Endometrium (tissue), 2 donors: ENCODE results near the gene IPO9.

ENCODE experiments used
- FAIRE-seq: peaks from 2 replicates; lab custom pipeline; 2012; peaks lifted over from hg19 to GRCh38; lab: Jason Lieb, UNC
- donor health status: control.
- donor health status: control.

Gene IPO9

DNA sequence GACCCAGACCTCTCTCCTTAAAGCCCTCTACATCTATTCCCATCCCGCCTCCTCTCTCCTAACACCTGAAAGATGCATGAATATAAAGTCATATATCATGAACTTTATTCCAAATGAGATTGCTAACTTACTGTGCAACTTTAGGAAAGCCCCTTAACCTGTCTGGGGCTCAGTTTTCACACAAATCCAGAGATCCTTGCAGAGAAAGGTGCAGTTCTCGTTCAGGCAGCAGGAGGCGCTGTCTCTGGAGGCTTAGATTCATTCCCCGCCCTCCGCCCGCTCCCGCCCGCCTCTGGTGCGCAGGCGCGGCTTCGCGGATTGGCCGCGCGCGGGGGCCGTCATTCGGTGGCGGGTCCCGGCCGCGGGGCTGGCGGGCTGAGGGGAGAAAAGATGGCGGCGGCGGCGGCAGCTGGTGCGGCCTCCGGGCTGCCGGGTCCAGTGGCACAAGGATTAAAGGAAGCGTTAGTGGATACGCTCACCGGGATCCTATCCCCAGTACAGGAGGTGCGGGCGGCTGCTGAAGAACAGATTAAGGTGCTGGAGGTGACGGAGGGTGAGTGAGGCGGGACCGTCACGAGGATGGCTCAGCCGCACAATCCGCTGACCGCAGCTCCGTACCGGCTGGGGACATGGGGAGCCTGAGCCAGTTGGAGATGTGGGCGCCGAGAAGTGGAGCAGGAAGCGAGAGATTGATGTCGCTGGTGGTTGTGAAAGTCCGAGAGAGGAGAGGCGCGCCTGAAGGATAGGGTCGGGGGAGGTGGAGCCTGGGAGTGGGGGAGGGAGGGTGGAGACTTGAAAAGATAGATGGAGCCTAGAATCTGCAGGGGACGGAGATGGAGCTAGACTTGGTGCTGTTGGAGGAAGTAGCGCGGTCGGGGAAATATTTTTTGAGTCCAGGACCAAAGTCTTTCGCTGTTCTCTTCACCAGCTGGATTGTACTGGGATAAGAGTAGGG, at the start of gene IPO9:
IPO9 (plus strand) TSS at position 338 of the 955 bp plus-strand sequence; CDS start at position 391, 53 bp downstream.
- FAIRE-seq: no peak

DNA sequence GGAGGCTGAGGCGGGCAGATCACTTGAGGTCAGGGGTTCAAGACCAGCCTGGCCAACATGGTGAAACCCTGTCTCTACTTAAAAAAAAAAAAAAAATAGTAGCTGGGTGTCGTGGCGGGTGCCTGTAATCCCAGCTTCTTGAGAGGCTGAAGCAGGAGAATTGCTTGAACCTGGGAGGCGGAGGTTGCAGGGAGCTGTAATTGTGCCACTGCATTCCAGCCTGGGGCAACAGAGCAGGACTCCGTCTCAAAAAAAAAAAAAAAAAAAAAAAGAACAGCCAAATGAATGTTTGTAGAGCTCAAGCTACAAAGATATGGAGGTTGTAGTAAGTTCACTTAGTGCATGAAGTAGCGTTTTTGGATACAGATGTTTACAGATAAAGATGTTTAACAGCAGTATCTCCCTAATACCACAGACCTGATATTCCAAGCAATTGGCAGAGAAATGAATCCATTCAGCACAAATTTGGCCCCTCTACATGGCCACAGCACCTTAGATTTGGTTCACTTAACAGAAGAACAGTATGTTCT, 49.5 kb upstream of the IPO9 start:
- FAIRE-seq: no peak

DNA sequence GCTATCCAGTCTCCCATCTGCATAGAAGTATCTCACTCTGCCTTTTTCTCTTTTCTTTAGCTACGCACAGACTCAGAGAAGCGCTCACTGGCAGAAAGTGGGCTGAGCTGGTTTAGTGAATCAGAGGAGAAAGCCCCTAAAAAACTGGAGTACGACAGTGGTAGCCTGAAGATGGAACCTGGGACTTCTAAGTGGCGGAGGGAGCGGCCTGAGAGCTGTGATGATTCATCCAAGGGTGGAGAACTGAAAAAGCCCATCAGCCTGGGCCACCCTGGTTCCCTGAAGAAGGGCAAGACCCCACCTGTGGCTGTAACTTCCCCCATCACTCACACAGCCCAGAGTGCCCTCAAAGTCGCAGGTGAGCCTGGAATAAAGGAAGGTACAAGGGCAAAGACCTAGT, 48.0 kb upstream of the IPO9 start:
- no peak for FAIRE-seq

DNA sequence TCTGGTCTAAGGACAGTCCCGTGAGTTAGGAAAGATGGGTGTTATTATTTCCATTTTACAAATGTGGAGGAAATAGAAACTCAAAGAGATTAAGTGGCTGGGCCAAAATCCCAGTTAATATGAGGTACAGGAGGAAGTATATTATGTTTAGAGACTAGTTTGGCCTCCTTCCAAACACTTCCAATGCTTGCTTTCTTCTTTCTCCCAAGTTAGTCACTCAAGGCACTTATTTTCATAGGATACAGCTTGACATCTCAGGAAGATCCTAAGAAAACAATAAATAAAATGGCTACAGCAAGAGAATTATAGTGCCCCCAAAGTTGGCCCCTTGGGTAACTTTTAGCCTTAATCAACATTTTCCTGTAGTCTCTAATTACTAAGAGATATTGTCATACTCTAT, 47.5 kb upstream of the IPO9 start:
- no peak for FAIRE-seq

DNA sequence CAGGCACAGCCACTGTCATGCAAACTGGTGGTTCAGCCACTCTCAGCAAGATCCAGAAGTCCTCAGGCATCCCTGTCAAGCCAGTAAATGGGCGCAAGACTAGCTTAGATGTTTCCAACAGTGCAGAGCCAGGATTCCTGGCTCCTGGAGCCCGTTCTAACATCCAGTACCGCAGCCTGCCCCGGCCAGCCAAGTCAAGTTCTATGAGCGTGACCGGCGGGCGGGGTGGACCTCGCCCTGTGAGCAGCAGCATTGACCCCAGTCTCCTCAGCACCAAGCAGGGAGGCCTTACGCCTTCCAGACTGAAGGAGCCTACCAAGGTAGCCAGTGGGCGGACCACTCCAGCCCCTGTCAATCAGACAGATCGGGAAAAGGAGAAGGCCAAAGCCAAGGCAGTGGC, 46.6 kb upstream of the IPO9 start:
- no peak for FAIRE-seq

DNA sequence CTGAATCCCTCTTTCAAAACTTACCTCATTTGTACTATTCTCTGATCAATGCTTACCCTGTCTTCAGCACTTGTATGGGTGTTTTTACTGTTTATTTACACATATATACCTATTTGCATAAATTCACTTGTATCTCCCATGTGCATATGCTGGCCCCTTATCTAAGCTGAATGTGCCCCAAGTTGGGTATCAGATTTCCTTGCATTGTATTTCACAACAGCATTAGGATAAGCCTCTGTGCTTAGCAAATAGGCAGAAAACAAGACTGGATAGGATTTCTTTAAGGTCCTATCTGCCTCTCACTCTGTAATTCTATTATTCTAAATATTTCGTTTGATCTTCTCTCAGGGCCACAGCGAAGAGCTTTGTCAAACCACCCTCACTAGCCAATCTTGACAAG, 45.9 kb upstream of the IPO9 start:
- no peak for FAIRE-seq

DNA sequence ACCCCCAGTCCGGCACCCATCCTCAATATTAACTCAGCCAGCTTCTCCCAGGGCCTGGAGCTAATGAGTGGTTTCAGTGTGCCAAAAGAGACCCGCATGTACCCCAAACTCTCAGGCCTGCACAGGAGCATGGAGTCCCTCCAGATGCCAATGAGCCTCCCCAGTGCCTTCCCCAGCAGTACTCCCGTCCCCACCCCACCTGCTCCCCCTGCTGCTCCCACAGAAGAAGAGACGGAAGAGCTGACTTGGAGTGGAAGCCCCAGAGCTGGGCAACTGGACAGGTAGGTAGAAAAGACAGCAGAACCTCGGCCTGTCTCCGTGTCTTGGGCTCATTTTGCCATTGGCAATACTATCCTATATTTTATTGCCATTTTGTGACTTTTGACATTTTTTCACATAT, 45.4 kb upstream of the IPO9 start:
- FAIRE-seq: no peak

DNA sequence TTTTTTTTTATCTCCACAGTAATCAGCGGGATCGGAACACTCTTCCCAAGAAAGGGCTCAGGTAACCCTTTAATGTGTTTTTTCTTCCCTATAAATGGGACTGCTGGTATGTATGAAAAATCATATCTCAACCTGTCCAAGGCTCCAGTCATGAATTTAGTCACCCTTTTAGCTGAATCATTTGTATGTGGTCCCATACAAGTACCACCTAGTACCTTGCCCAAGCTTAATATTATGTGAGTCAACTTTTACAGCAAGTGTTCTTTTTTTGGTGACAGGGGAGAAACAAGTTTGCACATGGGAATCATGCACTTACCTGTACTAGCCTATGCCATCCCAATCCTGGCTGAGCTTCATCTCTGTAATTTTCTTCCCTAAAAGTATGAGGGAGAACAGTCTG, 43.7 kb upstream of the IPO9 start:
- FAIRE-seq: no peak

DNA sequence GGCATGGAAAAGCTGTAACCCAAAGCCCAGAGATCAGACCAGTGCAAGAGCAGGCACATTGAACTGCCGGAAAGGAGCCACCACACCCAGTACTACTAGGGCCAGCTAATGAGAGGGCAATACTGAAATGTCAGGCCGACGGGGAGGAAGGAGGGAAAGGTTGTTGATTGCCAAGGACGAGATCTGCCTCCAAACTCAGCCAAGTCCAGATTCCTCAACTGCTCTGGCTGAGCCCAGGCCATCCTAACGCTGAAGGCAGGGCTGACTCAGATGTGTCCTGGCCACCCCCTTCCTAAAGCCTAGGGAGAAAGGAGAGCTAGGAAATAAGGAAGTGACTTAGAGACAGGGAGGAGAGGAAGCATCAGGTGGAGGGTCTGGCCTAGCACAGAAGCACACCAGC, 42.1 kb upstream of the IPO9 start:
- no peak for FAIRE-seq

DNA sequence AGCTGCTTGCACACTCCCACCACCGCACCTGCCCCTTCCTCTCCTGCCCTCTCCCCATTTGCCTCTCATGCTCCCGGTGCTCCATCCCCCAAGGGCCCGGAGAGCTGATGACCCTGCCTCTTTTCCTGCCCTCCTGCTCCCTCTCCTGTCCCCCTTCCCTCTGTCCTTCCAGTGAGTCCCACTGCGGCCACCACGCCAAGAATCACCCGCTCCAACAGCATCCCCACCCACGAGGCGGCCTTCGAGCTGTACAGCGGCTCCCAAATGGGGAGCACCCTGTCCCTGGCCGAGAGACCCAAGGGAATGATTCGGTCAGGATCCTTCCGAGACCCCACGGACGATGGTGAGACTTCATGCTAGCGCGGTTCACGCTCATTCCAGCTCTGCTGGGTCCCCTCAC, 40.7 kb upstream of the IPO9 start:
- no peak for FAIRE-seq

DNA sequence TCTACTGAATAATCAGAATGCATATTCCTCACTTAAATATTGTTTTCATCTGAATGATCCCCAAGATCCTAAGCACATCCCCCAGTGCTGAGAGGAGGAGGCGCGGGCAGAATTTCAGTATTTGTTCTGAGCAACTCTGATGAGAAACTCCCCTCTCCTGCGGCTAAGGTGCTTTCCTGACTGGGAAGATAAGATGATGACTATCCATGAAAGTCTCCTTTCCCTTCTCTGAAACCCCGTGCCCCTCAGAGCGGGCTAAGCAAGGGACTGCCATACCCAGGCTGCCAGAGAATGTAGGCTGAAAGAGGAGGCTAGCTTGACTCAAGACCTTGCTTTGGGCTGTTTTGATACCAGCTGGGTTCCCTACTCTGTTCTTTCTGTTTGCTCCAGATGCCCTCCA, 39.7 kb upstream of the IPO9 start:
- no peak for FAIRE-seq

DNA sequence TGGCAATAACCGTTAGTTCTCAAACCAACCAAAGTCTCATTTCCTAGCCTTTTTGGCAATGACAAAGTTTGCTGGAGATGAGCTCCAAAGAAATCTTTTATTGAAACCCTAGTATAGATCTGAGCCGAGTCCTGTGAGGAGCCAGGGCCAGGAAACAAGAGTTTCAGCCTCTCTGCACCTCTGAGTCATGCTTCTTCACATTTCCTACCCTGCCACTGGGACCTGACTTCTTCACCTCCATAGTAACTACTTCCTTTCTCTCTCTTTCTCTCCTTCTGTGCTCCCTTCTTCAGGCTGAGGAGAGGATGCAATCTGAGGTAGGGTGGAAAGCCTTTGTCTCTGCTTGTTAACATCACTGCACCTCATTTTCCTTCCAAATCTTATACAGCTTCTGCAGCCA, 38.7 kb upstream of the IPO9 start:
- no peak for FAIRE-seq

DNA sequence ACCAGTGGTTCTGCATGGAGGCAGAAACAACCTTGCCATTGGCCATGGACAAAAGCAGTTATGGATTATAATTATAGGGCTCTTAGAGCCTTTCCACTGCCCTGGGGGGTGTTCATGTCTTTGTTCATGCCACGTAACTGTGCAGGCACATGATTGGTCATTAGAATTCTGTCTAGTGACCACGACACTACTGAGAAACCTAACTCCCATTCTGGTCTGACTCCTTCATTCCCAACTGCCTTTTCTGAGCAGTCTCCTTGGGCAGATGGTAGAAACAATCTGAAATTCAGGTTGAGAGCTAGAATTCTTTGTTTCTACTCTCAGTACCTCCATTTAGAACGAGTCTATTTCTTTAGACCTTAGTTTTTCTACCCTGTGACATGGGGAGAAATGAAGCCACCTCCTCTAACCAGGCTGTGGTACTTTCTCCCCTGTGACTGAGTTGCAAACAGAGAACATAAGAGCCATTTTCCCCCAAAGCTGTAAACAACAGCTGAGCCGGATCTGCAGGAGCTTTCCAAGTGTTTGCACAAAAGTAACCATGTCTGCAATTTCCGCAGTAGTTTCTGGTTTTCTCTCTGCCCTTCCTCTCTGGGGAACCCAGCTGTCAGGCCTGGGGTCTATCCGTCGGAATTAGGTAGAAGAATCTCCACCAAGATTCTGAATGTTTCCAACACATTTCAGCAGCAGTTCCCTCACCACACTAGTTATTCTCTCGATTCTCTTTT, 37.7 kb upstream of the IPO9 start:
- no peak for FAIRE-seq

DNA sequence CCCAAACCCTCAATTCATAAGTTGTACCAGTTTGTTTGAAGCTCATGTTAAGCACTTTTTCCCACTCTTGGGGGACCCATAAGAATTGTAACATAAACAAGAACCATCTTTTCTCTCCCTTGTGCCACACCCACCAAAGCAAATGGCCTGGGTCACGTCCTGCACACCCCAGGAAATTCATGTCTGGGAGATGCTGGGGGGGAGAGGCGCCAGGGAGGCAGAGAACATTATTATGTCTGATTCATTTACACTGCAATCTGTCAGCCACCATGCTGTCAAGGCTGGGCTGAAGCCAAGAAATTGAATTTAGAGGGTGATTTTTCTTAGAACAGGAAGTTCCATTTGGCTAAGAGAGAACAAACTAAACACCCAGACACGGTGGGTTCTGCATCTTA, 37.2 kb upstream of the IPO9 start:
- FAIRE-seq: no peak

DNA sequence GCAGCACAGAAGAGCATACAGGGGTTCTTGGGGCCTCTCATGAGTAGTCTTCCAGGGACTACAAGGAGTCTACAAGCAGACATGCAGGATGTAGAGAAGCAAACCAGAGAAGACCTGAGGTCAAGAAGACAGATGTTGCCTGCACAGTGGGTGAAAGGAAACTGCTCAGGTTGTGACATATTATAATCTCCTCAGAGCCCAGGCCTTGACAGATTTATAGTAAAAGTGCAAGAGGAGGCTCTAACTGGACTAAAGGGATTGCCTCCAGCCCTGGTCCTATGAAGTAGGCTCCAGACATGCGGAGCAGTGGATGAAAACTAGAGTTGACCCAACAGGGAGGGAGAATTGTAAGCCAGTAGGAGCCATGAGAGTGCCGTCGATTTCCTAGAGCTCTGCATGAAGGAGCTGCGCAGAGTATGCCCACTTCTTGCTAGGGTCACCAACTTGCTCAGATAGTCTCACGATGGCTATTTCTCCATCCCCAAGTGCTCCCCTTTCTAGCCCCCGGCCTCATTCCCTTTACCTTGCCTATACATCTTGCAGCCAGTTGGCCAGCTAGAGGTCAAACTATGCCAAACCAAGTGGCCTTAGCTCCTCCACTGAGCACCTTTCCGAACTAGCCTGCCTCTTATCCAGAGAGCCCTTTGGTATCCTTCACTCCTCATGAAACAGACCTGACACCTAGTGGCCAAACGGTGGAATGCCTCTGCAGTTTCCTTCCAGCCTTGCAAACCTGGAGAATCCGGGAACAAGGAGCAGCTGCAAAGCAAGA, 36.2 kb upstream of the IPO9 start:
- FAIRE-seq: no peak

DNA sequence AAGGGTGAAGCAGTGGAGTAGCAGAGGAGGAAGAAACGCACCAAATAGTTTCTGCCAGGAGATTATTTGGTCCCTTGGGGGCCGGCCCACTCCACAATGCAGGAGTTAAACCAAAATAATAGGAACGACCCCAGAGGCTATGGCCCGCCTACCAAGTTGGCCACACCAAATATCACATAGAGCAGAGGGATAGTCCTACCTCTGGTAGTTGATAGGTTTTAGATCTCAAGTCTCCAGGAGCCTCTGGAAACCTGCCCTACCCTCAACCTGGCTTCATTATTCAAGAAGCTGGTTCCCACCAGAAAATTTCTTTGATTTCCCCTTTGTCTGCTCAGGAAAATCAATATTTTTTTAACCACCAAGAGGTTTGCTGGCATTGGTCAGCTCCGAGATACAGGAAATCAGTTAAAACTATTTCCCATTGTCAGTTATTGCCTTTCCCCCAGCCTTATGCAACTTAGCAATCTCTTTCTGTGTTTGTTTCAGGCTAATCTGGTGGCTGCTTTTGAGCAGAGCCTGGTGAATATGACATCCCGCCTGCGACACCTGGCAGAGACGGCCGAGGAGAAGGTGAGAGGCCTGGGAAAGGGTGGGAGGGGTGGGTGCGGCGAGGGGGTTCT, 35.5 kb upstream of the IPO9 start:
- no peak for FAIRE-seq

DNA sequence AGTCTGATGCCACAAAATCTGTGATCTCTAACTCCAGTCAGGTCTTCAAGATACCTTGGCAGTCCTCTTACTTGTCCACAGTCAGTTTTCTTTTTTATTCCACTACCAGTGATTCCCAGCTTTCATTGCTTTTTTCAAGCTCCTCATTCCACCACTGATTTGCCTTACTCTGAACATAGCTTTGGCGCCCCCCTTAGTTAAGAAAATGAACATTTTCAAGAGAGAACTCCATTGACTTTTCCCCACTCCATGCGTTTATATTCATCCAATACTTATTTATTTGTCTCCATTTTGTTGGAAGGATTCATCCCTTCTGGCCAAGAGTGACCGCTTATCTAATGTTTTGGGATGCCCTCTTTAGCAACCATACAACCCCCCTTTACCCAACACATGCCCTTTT, 33.9 kb upstream of the IPO9 start:
- FAIRE-seq: no peak

DNA sequence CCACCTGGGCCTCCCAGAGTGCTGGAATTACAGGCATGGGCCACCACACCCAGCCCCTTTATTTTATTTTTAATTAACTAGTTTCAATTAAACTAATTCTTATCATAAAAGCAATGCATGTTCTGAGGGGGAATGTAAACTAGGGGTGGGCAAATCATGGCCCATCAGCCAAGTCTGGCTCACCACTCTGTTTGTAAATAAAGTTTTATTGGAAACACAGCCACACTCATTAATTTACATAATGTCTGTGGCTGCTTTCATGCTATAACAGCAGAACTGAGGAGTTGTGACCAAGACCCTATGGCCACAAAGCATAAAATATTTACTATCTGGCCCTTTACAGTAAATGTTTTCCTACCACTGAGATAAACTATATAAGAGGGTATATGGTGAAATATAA, 28.7 kb upstream of the IPO9 start:
- no peak for FAIRE-seq

DNA sequence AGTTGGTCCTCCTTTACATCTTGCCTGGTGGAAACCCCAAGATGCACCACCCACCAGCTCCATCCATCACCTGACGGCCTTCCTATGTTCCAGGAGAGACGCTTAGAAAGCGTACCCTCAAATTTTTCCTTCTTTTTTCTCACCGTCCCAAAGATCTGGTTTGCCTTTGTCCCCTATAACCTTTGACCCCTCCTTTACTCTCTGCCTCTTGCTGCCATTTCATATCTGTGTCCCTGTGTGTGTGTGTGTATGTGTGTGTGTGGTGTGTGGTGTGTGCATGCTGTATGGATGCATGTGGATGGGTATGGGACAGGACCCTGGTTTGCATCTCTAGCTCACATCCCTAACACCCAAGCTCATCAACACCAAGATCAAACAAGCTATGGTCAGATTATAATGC, 22.2 kb upstream of the IPO9 start:
- FAIRE-seq: no peak

DNA sequence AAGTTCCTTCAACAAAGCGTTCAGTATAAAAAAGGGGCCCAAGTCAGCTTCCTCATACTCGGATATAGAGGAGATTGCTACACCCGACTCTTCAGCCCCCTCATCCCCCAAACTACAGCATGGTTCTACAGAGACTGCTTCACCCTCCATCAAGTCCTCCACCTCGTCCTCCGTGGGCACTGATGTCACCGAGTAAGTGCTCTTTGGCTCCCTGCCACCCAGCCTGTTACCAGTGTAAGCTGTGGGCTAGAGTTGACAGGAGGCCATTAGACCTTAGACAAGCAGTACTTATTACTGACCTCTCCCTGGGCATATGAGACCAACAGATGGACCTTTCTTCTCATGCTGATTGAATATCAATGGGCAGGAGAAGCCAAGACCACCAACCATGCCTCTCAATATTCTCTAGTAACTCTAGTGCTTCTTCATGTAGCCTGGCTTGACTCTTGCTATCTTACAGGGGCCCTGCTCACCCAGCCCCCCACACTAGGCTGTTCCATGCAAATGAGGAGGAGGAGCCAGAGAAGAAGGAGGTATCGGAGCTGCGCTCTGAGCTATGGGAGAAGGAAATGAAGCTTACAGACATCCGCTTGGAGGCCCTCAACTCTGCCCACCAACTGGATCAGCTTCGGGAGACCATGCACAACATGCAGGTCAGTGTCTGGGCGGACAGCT, 20.9 kb upstream of the IPO9 start:
- FAIRE-seq: no peak

DNA sequence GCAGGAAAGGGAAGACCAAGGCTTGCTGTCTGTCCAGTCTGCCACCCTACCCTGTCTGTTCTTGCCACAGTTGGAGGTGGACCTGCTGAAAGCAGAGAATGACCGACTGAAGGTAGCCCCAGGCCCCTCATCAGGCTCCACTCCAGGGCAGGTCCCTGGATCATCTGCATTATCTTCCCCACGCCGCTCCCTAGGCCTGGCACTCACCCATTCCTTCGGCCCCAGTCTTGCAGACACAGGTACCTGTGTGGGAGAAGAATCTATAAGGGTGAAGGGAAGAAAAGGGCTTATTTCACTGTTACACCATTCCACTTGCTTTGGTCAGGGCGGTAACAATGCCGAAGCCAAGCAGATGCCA, 20.3 kb upstream of the IPO9 start:
- no peak for FAIRE-seq

DNA sequence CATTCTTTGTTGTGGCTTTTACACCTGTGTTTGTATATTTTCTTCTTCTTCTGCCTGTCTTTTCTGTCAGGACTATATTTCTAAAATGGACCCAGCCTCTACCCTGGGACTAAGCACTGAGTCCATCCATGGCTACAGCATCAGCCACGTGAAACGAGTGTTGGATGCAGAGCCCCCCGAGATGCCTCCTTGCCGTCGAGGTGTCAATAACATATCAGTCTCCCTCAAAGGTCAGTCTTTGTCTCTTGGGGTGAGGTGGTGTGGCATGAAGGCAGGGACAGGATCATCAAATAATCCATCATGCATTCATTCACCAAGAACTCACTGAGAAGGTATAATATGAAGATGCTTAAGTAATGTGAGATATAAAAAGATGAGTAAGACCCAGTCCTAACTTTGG, 19.1 kb upstream of the IPO9 start:
- FAIRE-seq: no peak
